Measurements from ENCODE around the gene PYM1.

GRCh38 chr12:55861396-55861795 lies 66.3 kb downstream of the PYM1 start:
- TF ChIP-seq POLR2A (IDR thresholded peaks at IDR 0.05; ENCODE audit: low read length) (no peak), GATA3 (IDR thresholded peaks at IDR 0.05; ENCODE audit: borderline replicate concordance) (no peak), MAZ (IDR thresholded peaks at IDR 0.05; ENCODE audit: borderline replicate concordance, low read depth, low read length) (no peak), HDAC2 (IDR thresholded peaks at IDR 0.05) (no peak), CTCF (IDR thresholded peaks at IDR 0.05) (no peak), PBX3 (IDR thresholded peaks at IDR 0.05) (no peak), JUNB (IDR thresholded peaks at IDR 0.05) (no peak)

Data from A549 (cell line).